Ovary (tissue), 9 donors: ENCODE results near the gene UBE2G2. TPM values are rescaled to one million over a fixed set of nuclear protein-coding genes. Genes with fewer than 3 reads are reported as not detected.

ENCODE experiments used
- DNase-seq, 5 donors: peaks; one replicate each; pipeline ENCODE4 v3.0.0-alpha.2; 2019 to 2020
- H3K27ac ChIP-seq, 2 donors: fragments of 200-600 bp; one replicate each; pipeline versions ENCODE4 v1.5.1 to v1.8.0; 2019 to 2022
- H3K27me3 ChIP-seq: fragments of 200-600 bp; one replicate; pipeline ENCODE4 v1.8.0; 2022
- H3K36me3 ChIP-seq: fragments of 200-600 bp; sonication (generic); one replicate; pipeline ENCODE4 v1.5.1; 2019
- H3K4me1 ChIP-seq: one replicate; pipeline ENCODE4 v1.8.1; 2013; ENCODE audit warnings: mild to moderate bottlenecking, moderate library complexity; ENCODE audit not compliant: insufficient read depth
- H3K4me3 ChIP-seq: fragments of 200-600 bp; sonication (generic); one replicate; pipeline ENCODE4 v1.5.1; 2017
- H3K9me3 ChIP-seq, 2 donors: fragments of 200-600 bp in 1 of 2; sonication (generic) in 1 of 2; one replicate each; pipeline versions ENCODE4 v1.5.1 to v1.8.1; 2013 to 2019; ENCODE audit warnings: mild to moderate bottlenecking in 1 of 2, moderate library complexity in 1 of 2
- CTCF ChIP-seq, 3 donors: fragments of 450-650 bp in 2 of 3; fragments of 200-600 bp in 1 of 3; IDR thresholded peaks; one replicate each; pipeline versions ENCODE4 v1.5.1 to v1.8.0; 2016 to 2022; ENCODE audit warnings: antibody characterized with exemption in 3 of 3, mild to moderate bottlenecking in 1 of 3
- EP300 ChIP-seq: sonication (generic); formaldehyde crosslinking; IDR thresholded peaks from one replicate; pipeline ENCODE4 v1.6.1; 2017; ENCODE audit warnings: antibody characterized with exemption
- POLR2A ChIP-seq: fragments of 450-650 bp; IDR thresholded peaks from one replicate; pipeline ENCODE4 v1.6.1; 2017; ENCODE audit warnings: antibody characterized with exemption, mild to moderate bottlenecking, moderate library complexity
- WGBS, 3 donors: extraction: QIAGEN DNeasy Blood & Tissue Kit in 1 of 3; methylation state at CpG; one replicate each; pipeline versions ENCODE4 v1.1.5 to v1.1.7; 2013 to 2017; 5-methylcytosine and 5-hydroxymethylcytosine counted together
- intact Hi-C, 4 donors: fragments of 100-400 bp; cut with DNase I; formaldehyde crosslinking; loops; one replicate each; pipeline versions ENCODE4 v1.11.0 to v1.15.1; 2022 to 2023
- polyA plus RNA-seq, 2 donors: library from polyadenylated mRNA; stranded (reverse); fragments of 200-250 nt in 1 of 2; fragments of 350-450 nt in 1 of 2; fragmentation: Illumina TruSeq in 1 of 2; extraction: RNeasy Lipid Tissue Mini Kit (QIAGEN cat#74804) in 1 of 2; gene quantifications; one replicate each; pipeline ENCODE4 v1.2.3, GENCODE V29; 2013 to 2014
- total RNA-seq, 7 donors: library from RNA; depleted of rRNA in 2 of 7; stranded (reverse); fragments of >200 nt in 2 of 7; fragmentation: NEBNext Ultra II Directional in 3 of 7; extraction: Animal tissue kit (Norgen Biotek cat#: 25700) in 3 of 7; gene quantifications; one replicate each; pipeline versions ENCODE4 v1.1.0 to v1.2.4, GENCODE V29; 2016 to 2023
- donor health status: DM: no; HTN: no; CAD: no; lungs with moderate emphysema.
- donor health status: DM: no; HTN: no; CAD: no.
- donor health status: Bipolar disorder and iron deficiency.
- donor health status: DM: yes; HTN: yes; CAD: no.
- donor health status: DM: no; HTN: no; CAD: no.
- donor health status: DM: yes; HTN: yes; CAD: no.

Gene UBE2G2
- total and polyA plus RNA-seq, 9 donors, result 31.3 to 84.9 (median 66.9) TPM

GRCh38 chr21:44722731-44723130, 78.9 kb downstream of the UBE2G2 start:
- H3K4me3 ChIP-seq, result no peak overlapping the region
- no peaks in the 10 kb centered on the region for H3K36me3 ChIP-seq
- H3K27me3 ChIP-seq, result no peaks in the 10 kb centered on the region
- intact Hi-C loops, result loop anchor here in 1 of 4 donors (10.0 kb wide), 1 partner anchor 198 kb away; no protein-coding TSS in a partner anchor
- TF ChIP-seq POLR2A (no peak), CTCF (IDR thresholded peaks at IDR 0.05) (no peak), EP300 (no peak)
- no peaks in the 10 kb centered on the region for H3K4me1 ChIP-seq
- no peak overlapping the region for H3K27ac ChIP-seq
- no peak for DNase-seq
- 32 to 40% (median 38%) methylated on average over 5 of the region's 5 CpGs for WGBS, 3 donors
- no peaks in the 10 kb centered on the region for H3K9me3 ChIP-seq

GRCh38 chr21:44720170-44720569, 81.5 kb downstream of the UBE2G2 start:
- Histone ChIP-seq H3K27ac (no peak overlapping the region), H3K27me3 (no peaks in the 10 kb centered on the region), H3K9me3 (no peaks in the 10 kb centered on the region), H3K36me3 (no peaks in the 10 kb centered on the region), H3K4me1 (no peaks in the 10 kb centered on the region), H3K4me3 (no peak overlapping the region)
- DNase-seq, result no peak
- WGBS, 3 donors, result 76 to 87% (median 82%) methylated on average over 2 of the region's 2 CpGs
- TF ChIP-seq POLR2A (no peak), CTCF (IDR thresholded peaks at IDR 0.05) (no peak), EP300 (no peak)
- intact Hi-C loops, result loop anchor here in 1 of 4 donors (10.0 kb wide), 1 partner anchor 195 kb away; no protein-coding TSS in a partner anchor

Other genes starting within 250 kb of the UBE2G2 start
- not detected for gene KRTAP10-3, start 243.0 kb downstream of the UBE2G2 start, total RNA-seq
- not detected for gene KRTAP10-3, start 243.0 kb downstream of the UBE2G2 start, polyA plus RNA-seq
- gene KRTAP10-4, start 228.1 kb downstream of the UBE2G2 start, total RNA-seq, result not detected
- not detected for gene KRTAP10-4, start 228.1 kb downstream of the UBE2G2 start, polyA plus RNA-seq
- gene KRTAP10-5, start 221.2 kb downstream of the UBE2G2 start, total RNA-seq, result not detected
- not detected for gene KRTAP10-5, start 221.2 kb downstream of the UBE2G2 start, polyA plus RNA-seq
- gene KRTAP10-6, start 209.3 kb downstream of the UBE2G2 start, total RNA-seq, result not detected
- not detected for gene KRTAP10-6, start 209.3 kb downstream of the UBE2G2 start, polyA plus RNA-seq
- gene KRTAP10-7, start 201.2 kb downstream of the UBE2G2 start, total RNA-seq, result not detected
- gene KRTAP10-7, start 201.2 kb downstream of the UBE2G2 start, polyA plus RNA-seq, result not detected
- gene KRTAP10-8, start 189.7 kb downstream of the UBE2G2 start, total RNA-seq, result not detected
- not detected for gene KRTAP10-8, start 189.7 kb downstream of the UBE2G2 start, polyA plus RNA-seq
- gene KRTAP10-9, start 174.7 kb downstream of the UBE2G2 start, total RNA-seq, result not detected
- gene KRTAP10-9, start 174.7 kb downstream of the UBE2G2 start, polyA plus RNA-seq, result not detected
- not detected for gene KRTAP10-10, start 164.5 kb downstream of the UBE2G2 start, total RNA-seq
- gene KRTAP10-10, start 164.5 kb downstream of the UBE2G2 start, polyA plus RNA-seq, result not detected
- not detected for gene KRTAP10-11, start 155.4 kb downstream of the UBE2G2 start, total RNA-seq
- not detected for gene KRTAP10-11, start 155.4 kb downstream of the UBE2G2 start, polyA plus RNA-seq
- not detected for gene KRTAP12-4, start 147.2 kb downstream of the UBE2G2 start, total RNA-seq
- gene KRTAP12-4, start 147.2 kb downstream of the UBE2G2 start, polyA plus RNA-seq, result not detected
- not detected for gene KRTAP12-3, start 143.9 kb downstream of the UBE2G2 start, total RNA-seq
- gene KRTAP12-3, start 143.9 kb downstream of the UBE2G2 start, polyA plus RNA-seq, result not detected
- not detected for gene KRTAP12-2, start 134.9 kb downstream of the UBE2G2 start, total RNA-seq
- not detected for gene KRTAP12-2, start 134.9 kb downstream of the UBE2G2 start, polyA plus RNA-seq
- not detected for gene KRTAP12-1, start 119.7 kb downstream of the UBE2G2 start, total RNA-seq
- gene KRTAP12-1, start 119.7 kb downstream of the UBE2G2 start, polyA plus RNA-seq, result not detected
- gene KRTAP10-12, start 104.6 kb downstream of the UBE2G2 start, total RNA-seq, result not detected
- gene KRTAP10-12, start 104.6 kb downstream of the UBE2G2 start, polyA plus RNA-seq, result not detected
- gene TSPEAR, start 90.2 kb downstream of the UBE2G2 start, total RNA-seq, result under 1 TPM in 3 of 7 donors, not detected in 4; 0.10 to 0.27 (median 0.11) TPM
- gene TSPEAR, start 90.2 kb downstream of the UBE2G2 start, polyA plus RNA-seq, result under 1 TPM; 0.07 to 0.13 TPM
- 100 to 1,000 TPM in 1 of 7 donors, 10 to 100 TPM in 6; 45.3 to 108 (median 74.3) TPM for gene SUMO3, start 16.2 kb upstream of the UBE2G2 start, total RNA-seq
- gene SUMO3, start 16.2 kb upstream of the UBE2G2 start, polyA plus RNA-seq, result 10 to 100 TPM; 63.9 to 97.6 TPM
- gene PTTG1IP, start 71.9 kb upstream of the UBE2G2 start, total RNA-seq, result 100 to 1,000 TPM; 133 to 226 (median 143) TPM
- 100 to 1,000 TPM; 144 to 420 TPM for gene PTTG1IP, start 71.9 kb upstream of the UBE2G2 start, polyA plus RNA-seq
- 10 to 100 TPM in 6 of 7 donors, 1 to 10 TPM in 1; 9.6 to 58.3 (median 17.6) TPM for gene ITGB2, start 119.1 kb upstream of the UBE2G2 start, total RNA-seq
- gene ITGB2, start 119.1 kb upstream of the UBE2G2 start, polyA plus RNA-seq, result 10 to 100 TPM; 13.0 to 31.1 TPM
- gene SLX9, start 138.2 kb upstream of the UBE2G2 start, total RNA-seq, result 10 to 100 TPM in 6 of 7 donors, 1 to 10 TPM in 1; 5.6 to 24.1 (median 17.2) TPM
- gene SLX9, start 138.2 kb upstream of the UBE2G2 start, polyA plus RNA-seq, result 10 to 100 TPM in 1 of 2 donors, 1 to 10 TPM in 1; 5.6 to 14.0 TPM